ENCODE measurements around the gene BRI3. TPM values are rescaled to one million over a fixed set of nuclear protein-coding genes. Genes with fewer than 3 reads are reported as not detected.

BRI3 gene, protein sequence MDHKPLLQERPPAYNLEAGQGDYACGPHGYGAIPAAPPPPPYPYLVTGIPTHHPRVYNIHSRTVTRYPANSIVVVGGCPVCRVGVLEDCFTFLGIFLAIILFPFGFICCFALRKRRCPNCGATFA
- 58.5 and 67.3 TPM in 2 replicates for total RNA-seq

DNA sequence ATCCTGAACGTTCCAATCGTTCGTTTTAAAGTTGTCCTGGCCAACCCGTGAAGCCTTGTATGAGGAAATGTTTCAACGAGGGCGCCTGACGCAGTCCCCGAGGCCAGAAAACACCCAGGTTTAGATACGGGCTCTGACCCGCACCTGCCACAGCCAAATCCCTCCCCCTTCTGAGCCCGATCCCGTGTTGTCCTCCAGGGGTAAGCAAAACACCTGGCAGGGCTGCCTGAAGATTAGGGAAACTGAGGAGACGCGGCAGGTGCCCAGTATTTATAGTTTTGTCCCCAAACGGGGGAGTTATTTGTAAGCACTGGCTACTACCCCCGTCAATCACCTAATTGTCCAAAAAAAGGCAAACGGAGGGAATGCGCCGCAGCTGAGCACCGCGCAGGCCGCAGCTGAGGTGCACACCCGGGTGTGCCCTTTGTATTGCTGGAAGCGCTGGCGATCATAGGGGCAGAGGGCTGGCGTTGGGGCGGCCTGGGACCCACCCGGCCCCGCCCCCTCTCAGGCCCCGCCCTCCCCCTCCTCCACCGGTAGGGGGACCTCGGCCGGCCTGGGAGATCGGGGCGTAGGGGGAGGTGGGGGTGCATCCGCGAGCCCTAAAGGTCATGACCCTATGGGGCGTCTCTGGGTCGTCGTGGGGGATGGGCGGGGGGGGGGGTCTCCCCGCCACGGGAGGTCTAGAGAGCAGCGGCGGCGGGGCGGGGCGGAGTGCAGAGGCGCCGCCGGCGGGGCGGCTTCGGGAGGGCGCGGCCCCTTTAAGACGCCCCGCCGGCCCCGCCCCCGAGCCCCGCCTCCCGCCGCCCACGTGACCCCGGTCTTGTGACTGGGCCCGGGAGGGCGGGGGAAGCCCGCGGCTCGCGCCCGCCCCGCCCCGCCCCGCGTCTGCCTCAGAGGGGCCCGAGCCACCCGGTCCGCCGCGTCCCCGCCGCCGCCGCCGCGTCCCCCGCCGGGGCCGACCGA, at the start of gene BRI3:
Gene BRI3 (plus strand): TSS at position 896 of the 966 bp plus-strand sequence. CDS start 110 bp downstream, outside the sequence.

DNA sequence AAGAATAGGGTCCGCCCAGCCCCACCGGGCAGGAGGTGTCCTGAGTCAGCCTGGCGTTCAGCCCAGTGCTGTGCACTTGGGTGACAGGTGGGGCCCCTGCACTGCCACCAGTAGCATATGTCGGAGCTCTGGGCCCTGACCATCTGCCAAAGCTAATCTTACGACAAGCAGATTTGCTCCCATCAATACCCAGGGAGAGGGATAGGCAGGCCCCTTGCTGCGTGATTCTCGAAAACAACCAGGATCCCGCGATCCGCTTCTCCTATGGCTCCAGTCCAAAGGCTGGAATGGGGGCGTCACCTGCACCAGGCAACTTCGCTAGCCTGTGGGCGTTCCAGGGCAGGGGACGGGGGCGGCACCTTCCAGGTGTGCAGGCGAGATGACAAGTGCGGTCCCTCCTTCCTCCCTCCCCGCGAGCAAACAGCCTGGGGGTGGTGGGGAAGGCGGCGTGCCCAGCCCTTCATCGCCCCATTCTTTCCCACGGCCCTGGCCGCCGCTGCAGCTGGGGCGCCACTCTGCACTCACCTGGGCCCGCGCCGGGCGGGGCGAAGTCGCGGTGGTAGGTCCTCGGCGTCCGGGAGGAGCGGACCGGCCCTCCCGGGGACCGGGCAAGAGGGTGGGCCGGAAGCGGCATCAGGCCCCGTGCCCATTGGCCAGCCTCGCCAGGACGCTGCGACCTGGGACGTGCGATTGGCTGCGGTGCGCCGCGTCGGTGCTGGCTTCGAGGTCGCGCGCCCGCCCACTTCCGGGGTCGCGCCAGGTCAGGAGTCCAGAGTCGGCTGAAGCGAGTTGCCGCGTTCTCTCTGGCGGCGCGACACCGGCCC, 29.7 kb upstream of the BRI3 start, which contains the start of gene TECPR1:
Gene TECPR1 (minus strand): TSS at position 632 of the 824 bp plus-strand sequence. CDS start 6,086 bp downstream, outside the sequence.

Other genes starting within 250 kb of the BRI3 start
- 18.0 and 19.5 TPM in 2 replicates for gene LMTK2, start 174.8 kb upstream of the BRI3 start, total RNA-seq
- gene BHLHA15, start 70.2 kb upstream of the BRI3 start, total RNA-seq, result 1.1 and 1.4 TPM in 2 replicates
- gene TECPR1, start 29.5 kb upstream of the BRI3 start, total RNA-seq, result 46.7 and 56.3 TPM in 2 replicates
- gene BAIAP2L1, start 119.4 kb downstream of the BRI3 start, total RNA-seq, result 0.22 and 0.27 TPM in 2 replicates